Activated T-cell treated with anti-CD3 and anti-CD28 coated beads, Interleukin-2, amount 50 U/mL, for 72 hours (primary cell): ENCODE results near the gene EDN2. TPM values are rescaled to one million over a fixed set of nuclear protein-coding genes. Genes with fewer than 3 reads are reported as not detected.

ENCODE experiments used
- ATAC-seq, 2 donors: fragments of 150-1000 bp; cut with Tn5 transposase; replicated peaks in 1 of 2; 2 replicates each; pipeline ENCODE4 v1.10.0; 2021; ENCODE audit warnings: moderate library complexity in 2 of 2, mild to moderate bottlenecking in 1 of 2
- DNase-seq, 2 donors: peaks; one replicate each; pipeline ENCODE4 v3.0.0; 2021 to 2022; ENCODE audit warnings: mixed read lengths in 1 of 2
- H3K27ac Mint-ChIP-seq: one replicate; pipeline ENCODE4 v1.8.0; 2022; ENCODE audit warnings: mild to moderate bottlenecking, moderate library complexity, mixed read lengths
- H3K27me3 Mint-ChIP-seq: one replicate; pipeline ENCODE4 v1.8.0; 2022; ENCODE audit warnings: low read depth, mixed read lengths
- H3K36me3 Mint-ChIP-seq, 2 donors: one replicate each; pipeline ENCODE4 v1.8.0; 2022; ENCODE audit warnings: mixed read lengths in 2 of 2, mild to moderate bottlenecking in 1 of 2; ENCODE audit not compliant: insufficient read depth in 2 of 2
- H3K4me1 Mint-ChIP-seq: one replicate; pipeline ENCODE4 v1.8.0; 2022; ENCODE audit warnings: low read depth, mixed read lengths
- H3K4me3 Mint-ChIP-seq, 2 donors: one replicate each; pipeline ENCODE4 v1.8.0; 2022; ENCODE audit warnings: mild to moderate bottlenecking in 2 of 2, mixed read lengths in 2 of 2, moderate library complexity in 2 of 2
- H3K9me3 Mint-ChIP-seq, 2 donors: one replicate each; pipeline ENCODE4 v1.8.0; 2022; ENCODE audit warnings: mixed read lengths in 2 of 2
- total RNA-seq, 2 donors: library from RNA; stranded (reverse); gene quantifications; one replicate each; pipeline ENCODE4 v1.2.3, GENCODE V29; 2022

EDN2 gene
- total RNA-seq, 2 donors from 2014 or later: not detected

DNA sequence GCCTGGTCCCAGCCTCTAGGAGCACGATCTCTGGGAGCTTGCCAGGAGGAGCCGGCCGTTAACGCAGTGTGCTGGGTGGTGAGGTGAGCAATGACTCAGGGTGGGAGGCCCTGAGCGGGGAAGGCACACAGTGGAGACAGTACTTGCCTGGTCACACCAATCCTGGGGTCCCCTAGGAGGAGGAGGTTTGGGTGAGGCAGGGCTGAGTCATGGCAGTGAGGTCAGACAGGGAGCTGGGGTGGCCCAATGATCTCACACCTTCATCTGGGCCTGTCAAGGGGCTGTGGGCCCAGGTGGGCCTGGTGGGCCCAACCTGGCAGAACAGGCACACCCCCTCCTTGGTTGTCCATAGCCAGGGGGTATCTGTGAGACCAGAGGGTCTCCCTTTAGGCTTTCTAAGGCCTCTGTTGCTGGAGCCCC, 8.6 kb upstream of the EDN2 start:
- ATAC-seq (peak; percentile 63 to 69), DNase-seq (peak in 1 of 2 donors; percentile 63)
- Mint-ChIP-seq H3K36me3 (no peaks in the 10 kb centered on the region), H3K9me3 (peaks cover 0 to 2% of the 10 kb centered on the region in 2 donors), H3K27me3 (peaks cover 24% of the 10 kb centered on the region), H3K4me3 (no peak overlapping the region), H3K27ac (no peak overlapping the region), H3K4me1 (peaks cover 7% of the 10 kb centered on the region)

DNA sequence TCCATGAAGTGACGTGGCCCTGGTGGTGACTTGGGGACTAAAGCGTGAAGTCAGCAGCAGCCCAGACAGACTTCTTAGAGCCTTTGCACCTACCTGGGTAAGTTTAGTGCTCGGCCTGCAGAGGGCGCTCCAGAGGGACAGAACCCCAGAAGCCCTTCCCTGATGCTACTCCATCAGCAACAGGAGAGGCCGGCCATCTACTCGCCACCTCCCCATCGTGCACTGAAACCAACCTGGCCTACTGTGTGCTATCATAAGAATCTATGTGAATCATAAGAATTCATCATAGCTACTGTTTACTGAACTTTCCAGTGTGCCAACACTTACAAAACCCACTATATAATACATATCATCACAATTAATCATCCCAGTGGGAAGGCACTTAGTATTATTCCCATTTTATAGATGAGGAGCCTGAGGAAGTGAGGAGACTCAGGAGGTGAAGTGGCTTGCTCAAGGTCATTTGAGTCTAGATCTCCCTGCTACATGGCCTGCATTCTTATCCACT, 7.9 kb upstream of the EDN2 start:
- Mint-ChIP-seq H3K4me1 (peaks cover 5% of the 10 kb centered on the region), H3K4me3 (no peak overlapping the region), H3K9me3 (peaks cover 0 to 2% of the 10 kb centered on the region in 2 donors), H3K36me3 (no peaks in the 10 kb centered on the region), H3K27me3 (peaks cover 22% of the 10 kb centered on the region), H3K27ac (no peak overlapping the region)
- peak in 1 of 2 donors; percentile 33 for ATAC-seq
- peak; percentile 52 to 66 for DNase-seq

DNA sequence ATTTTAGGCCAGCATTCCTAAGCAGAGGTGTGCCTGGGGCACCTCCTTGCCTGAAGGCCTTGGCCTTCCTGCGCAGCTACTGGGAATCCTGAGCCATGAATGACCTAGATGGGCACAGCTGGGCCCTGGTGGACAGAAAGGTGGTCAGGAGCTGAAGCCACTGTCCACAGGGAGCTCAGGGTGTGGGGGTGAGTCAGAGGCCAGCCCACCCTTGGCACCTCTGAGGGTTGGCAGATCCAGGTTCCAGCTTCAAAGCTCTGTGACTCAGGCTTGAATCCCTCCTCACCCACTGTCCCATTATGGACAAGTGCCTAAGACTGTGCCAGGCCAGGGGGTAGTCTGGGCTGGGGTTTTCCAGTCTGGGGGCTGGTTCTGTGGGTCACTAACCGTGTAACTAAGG, 6.4 kb upstream of the EDN2 start:
- H3K27me3 Mint-ChIP-seq: peaks cover 32% of the 10 kb centered on the region
- no peak for ATAC-seq
- peaks cover 0 to 2% of the 10 kb centered on the region in 2 donors for H3K9me3 Mint-ChIP-seq
- peaks cover 14% of the 10 kb centered on the region for H3K4me1 Mint-ChIP-seq
- H3K36me3 Mint-ChIP-seq: no peaks in the 10 kb centered on the region
- no peak for DNase-seq
- H3K4me3 Mint-ChIP-seq: no peak overlapping the region
- no peak overlapping the region for H3K27ac Mint-ChIP-seq

DNA sequence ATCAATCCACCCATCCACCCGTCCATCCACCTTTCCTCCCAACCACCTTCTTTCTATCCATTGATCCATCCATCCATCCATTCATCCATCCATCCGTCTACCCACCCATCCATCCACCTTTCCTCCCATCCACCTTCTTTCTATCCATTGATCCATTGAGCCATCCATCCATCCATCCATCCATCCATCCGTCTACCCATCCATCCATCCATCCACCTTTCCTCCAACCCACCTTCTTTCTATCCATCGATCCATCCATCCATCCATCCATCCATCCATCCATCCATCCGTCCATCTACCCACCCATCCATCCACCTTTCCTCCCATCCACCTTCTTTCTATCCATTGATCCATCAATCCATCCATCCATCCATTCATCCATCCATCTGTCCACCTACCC, 5.1 kb upstream of the EDN2 start:
- ATAC-seq (no peak), DNase-seq (no peak)
- Mint-ChIP-seq H3K4me1 (peaks cover 9% of the 10 kb centered on the region), H3K36me3 (no peaks in the 10 kb centered on the region), H3K27ac (no peak overlapping the region), H3K27me3 (peaks cover 30% of the 10 kb centered on the region), H3K9me3 (peaks cover 0 to 2% of the 10 kb centered on the region in 2 donors), H3K4me3 (no peak overlapping the region)

DNA sequence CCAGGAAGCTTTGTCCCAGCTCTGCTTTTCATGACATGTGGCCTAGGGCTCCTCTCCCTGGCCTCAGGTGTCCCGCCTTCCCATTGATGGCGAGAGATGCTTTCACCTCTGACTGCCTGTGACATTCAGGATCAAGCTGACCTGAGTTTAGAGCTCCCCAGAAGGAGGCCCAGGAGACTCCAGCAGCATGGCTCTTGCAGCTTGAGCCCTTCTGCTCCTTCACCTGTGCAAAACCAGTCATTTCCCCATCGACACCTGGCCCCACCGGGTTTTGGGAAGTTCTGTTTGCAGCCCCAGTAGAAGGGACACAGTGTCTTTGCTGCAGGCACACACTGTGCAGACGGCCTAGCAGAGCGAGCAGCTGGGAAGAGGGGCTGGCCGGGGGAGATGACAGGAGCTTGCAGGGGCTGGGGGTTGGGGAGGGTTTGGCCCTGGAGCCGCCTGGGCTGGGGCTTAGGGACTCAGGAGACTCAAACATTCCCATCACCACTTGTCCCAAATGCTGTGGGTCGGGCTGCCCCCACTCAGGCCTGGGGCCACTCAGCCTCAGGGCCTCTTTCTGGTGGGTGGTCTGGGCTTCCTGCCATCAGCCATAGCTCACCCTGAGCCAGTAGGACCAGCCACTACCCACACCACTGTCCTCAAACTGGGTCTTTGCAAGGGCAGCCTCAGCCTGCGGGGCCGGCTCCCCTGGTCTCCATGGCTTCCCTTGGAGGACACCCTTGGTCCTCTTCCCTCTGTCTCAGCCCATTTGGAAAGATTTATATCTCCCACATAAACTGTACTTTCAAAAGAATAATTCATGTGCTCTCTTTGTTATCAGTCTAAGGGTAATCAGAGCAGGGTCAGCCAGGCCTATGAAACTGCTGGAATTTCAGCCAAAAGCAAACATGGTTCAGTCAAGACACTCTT, 3.8 kb upstream of the EDN2 start:
- no peak for ATAC-seq
- no peaks in the 10 kb centered on the region for H3K36me3 Mint-ChIP-seq
- peaks cover 0 to 2% of the 10 kb centered on the region in 2 donors for H3K9me3 Mint-ChIP-seq
- peaks cover 32% of the 10 kb centered on the region for H3K27me3 Mint-ChIP-seq
- H3K27ac Mint-ChIP-seq: no peak overlapping the region
- DNase-seq: no peak
- H3K4me1 Mint-ChIP-seq: peaks cover 9% of the 10 kb centered on the region
- no peak overlapping the region for H3K4me3 Mint-ChIP-seq

DNA sequence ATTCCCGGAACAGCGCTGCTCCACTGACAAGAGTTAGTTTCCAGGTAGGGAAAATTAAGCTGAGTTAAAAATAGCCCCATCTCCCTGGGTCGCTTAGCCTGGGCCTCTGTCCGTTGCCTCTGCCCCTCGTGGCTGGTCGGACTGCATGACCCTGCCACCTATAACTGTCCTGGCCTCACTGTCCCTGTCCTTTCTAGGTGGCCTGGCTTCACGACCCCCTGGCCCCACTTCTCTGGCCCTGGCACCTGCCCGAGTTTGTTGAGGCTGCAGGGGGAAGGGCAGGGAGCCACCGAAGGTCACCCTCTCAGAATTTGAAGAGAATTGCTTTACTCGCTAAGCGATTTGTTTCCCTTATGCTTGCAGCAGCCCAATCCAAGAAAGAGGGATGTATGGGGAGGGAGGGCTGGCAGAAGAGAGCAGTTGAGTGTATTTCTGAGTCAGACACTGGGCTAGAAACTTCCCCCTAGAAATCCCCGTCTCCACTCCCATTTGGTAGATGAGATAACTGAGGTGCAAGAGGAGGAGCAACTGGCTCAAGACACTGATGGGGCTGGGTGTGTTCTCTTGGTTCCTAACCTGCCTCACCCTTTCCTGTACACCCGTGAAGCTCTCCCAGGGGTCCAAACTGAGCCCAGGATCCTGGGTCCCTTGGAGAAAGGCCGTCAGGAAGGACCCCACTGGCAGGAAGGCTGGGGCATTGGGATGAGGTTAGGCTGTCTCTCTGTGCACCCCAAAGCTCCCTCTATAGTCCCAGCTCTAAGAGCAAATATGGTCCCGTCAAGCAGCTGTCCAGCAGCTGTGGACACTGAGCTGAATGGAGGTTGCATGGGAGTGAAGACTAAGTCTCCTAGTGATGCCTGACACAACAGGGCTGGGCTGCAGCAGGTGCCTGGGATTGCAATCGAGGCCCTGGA, 2.9 kb upstream of the EDN2 start:
- Mint-ChIP-seq H3K9me3 (peaks cover 0 to 2% of the 10 kb centered on the region in 2 donors), H3K27me3 (peaks cover 36% of the 10 kb centered on the region), H3K36me3 (no peaks in the 10 kb centered on the region), H3K27ac (no peak overlapping the region), H3K4me3 (peak overlapping the region in 1 of 2 donors; percentile 34), H3K4me1 (peaks cover 9% of the 10 kb centered on the region)
- ATAC-seq: peak; percentile 49 to 68
- no peak for DNase-seq

DNA sequence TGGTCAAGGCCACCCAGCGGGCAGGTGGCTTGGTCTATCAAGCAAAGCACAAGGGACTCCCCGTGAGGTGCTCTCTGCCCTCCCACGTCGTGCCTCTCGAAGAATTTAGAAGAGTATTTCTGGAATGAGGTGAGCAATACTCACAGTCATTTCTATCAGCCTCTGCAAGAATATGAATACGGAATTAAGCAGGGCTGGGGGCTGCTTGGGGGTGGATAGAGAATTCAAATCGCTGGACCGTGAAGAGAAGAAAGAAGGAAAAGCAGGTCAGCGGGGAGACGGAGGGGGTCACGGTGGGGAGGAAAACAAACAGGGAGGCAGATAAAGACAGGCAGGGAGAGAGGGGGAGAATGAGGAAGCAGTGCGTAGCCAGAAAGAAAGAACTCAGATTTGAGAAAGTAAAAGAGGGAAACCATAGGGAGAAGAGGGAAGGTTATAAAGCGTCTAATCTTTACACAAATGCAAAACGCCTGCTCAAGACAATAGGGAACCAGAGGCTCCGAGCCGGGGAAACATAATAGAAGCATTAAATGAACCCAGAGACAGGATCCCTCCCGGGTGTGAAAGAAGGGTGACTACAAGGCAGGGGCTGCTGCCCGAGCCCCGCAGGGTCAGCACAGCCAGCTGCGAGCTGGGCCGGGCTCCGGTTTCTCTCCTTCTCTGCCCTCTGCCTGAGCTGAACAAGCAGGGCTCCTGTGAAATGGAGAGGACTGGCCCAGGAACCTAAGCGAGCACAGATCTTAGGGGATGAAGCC, 2.1 kb upstream of the EDN2 start:
- no peaks in the 10 kb centered on the region for H3K36me3 Mint-ChIP-seq
- DNase-seq (no peak), ATAC-seq (peak; percentile 32 to 52)
- peaks cover 9% of the 10 kb centered on the region for H3K4me1 Mint-ChIP-seq
- peak overlapping the region; percentile 6 to 31 for H3K4me3 Mint-ChIP-seq
- H3K27me3 Mint-ChIP-seq: peaks cover 36% of the 10 kb centered on the region
- H3K9me3 Mint-ChIP-seq: peaks cover 0 to 2% of the 10 kb centered on the region in 2 donors
- H3K27ac Mint-ChIP-seq: no peak overlapping the region

DNA sequence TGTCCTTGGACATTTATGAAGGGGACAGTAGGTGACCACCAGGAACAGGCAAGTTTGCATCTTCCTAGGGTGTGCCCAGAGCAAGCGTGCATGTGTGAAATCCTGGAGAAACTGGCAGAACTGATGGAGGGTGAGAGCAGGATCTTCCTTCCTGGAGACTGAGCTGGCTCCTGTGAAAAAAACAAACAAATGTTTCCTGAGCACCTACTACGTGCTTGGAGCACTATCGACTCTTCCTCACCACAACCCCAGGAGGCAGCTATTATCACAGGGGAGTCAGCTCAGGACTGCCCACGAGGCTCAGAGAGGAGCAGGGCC, 1.5 kb upstream of the EDN2 start:
- Mint-ChIP-seq H3K4me3 (peak overlapping the region; percentile 6 to 31), H3K36me3 (no peaks in the 10 kb centered on the region), H3K9me3 (peaks cover 0 to 2% of the 10 kb centered on the region in 2 donors), H3K4me1 (peaks cover 9% of the 10 kb centered on the region), H3K27me3 (peaks cover 36% of the 10 kb centered on the region), H3K27ac (no peak overlapping the region)
- ATAC-seq (no peak), DNase-seq (no peak)

DNA sequence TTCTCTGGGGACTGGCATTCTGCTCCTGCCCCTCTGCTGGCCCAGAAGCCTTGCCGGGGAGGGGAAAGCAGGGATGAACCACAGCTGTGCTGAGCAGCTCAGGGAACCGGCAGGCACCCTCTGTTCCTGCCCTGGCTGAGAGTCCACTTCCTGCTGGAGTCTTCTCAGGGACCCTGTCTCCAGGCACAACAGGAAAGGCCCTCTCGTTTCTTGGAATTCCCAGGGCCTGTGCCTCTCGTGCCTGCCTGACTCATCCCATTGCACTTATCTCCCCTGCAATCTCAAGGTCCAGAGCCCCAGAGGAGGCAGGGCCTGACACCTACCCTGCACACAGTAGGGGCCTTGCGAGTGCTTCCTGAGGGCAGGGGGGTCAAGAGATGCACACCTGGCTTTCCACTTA, 1.1 kb upstream of the EDN2 start:
- Mint-ChIP-seq H3K36me3 (no peaks in the 10 kb centered on the region), H3K4me1 (peaks cover 9% of the 10 kb centered on the region), H3K27ac (no peak overlapping the region), H3K4me3 (no peak overlapping the region), H3K9me3 (peaks cover 0 to 2% of the 10 kb centered on the region in 2 donors), H3K27me3 (peaks cover 36% of the 10 kb centered on the region)
- ATAC-seq (no peak), DNase-seq (no peak)

DNA sequence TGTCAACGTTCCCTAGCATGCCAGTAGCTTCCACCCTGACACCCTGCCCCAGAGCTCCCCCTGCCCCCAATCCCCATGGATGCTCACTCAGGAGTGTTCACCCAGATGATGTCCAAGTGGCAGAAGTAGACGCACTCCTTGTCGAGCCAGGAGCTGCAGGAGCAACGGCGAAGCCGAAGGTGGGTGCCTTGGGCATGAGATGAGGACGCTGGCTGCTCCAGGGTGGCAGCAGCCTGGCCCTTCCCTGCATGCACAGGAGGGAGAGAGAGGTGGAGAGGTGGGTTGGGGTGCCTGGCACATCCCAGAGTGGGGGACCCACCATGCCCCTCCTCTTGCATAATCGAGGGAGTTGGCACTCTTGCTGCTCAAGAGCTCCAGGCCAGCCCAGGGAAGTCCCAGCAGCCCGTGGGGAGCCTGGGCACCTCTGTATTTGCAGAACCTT, 502 bp downstream of the EDN2 start:
- ATAC-seq: no peak
- Mint-ChIP-seq H3K9me3 (no peaks in the 10 kb centered on the region), H3K27me3 (peaks cover 24% of the 10 kb centered on the region), H3K4me1 (peaks cover 9% of the 10 kb centered on the region), H3K4me3 (no peak overlapping the region), H3K36me3 (no peaks in the 10 kb centered on the region), H3K27ac (no peak overlapping the region)
- DNase-seq: no peak

DNA sequence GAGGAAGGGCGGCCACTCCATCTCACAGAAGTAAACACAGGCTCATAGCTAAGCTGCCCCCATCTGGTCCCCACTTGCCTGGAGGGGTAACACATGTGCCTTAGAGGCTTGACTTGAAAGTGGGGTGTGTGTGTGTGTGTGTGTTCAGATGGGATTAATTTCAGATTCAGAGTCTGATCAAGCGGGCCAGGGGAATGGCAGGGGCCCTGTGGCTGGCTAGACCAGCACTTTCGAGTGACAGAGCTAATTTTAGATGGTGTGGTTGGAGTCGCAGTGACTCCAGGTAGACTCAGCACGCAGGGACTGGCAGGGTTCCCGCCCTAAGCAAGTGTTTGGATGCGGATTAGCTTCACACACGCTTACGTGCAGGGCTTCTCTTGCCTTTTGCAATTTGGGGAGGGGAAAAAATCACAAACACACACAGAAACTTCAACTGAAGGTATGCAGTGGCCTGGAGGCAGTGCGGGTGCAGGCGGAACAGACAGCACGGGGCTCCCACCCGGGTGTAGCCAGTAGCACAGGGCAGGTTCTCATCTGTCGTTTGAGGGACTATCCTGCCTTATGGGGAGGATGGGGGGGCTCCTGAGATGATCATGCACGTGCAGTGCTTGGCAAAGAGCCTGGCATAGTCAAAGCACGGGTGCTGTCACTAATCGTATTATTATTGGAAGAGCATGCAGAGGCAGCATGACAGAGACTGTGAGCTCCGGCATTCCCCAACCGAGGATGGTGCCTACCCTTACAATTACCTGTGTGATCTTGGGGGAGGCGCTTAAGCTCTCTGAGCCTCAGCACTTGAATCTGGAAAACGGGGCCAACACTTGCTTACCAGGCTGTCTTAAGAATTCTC, 1.3 kb downstream of the EDN2 start:
- Mint-ChIP-seq H3K27me3 (peaks cover 24% of the 10 kb centered on the region), H3K4me3 (no peak overlapping the region), H3K4me1 (peaks cover 9% of the 10 kb centered on the region), H3K27ac (no peak overlapping the region), H3K36me3 (no peaks in the 10 kb centered on the region), H3K9me3 (no peaks in the 10 kb centered on the region)
- DNase-seq (no peak), ATAC-seq (no peak)
